HL-60 (cell line): Measurements from ENCODE around the gene C16orf74.

Experiments
- DNase-seq, 2 experiments: peaks; one replicate each; pipeline ENCODE4 v3.0.0-alpha.2; 2010 to 2020; ENCODE audit warnings: low read depth in 1 of 2, low spot score in 1 of 2
- H3K27ac ChIP-seq: fragments of 250-450 bp; sonication (Bioruptor Pico); replicated peaks from 2 replicates; pipeline ENCODE4 v1.5.1; 2020; ENCODE audit warnings: mild to moderate bottlenecking, moderate library complexity
- H3K27me3 ChIP-seq: fragments of 250-450 bp; sonication (Bioruptor Pico); 2 replicates; pipeline ENCODE4 v1.5.1; 2021; ENCODE audit warnings: mild to moderate bottlenecking, moderate library complexity; ENCODE audit not compliant: insufficient read depth, poor library complexity, severe bottlenecking
- H3K4me3 ChIP-seq: replicated peaks from 2 replicates; pipeline ENCODE4 v1.5.1; 2011; ENCODE audit warnings: mild to moderate bottlenecking, control low read depth, low read length; ENCODE audit not compliant: insufficient read depth
- GABPA ChIP-seq: IDR thresholded peaks from 2 replicates; pipeline ENCODE4 v1.6.1; 2012; ENCODE audit warnings: low read depth
- POLR2AphosphoS5 ChIP-seq: IDR thresholded peaks from 2 replicates; pipeline ENCODE4 v1.6.1; 2012; ENCODE audit warnings: low read depth
- SPI1 ChIP-seq: IDR thresholded peaks from 2 replicates; pipeline ENCODE4 v1.6.1; 2012; ENCODE audit warnings: low read depth, mild to moderate bottlenecking, borderline replicate concordance
- TF ChIP-seq, protein P1 (sequence below): IDR thresholded peaks from 2 replicates; pipeline ENCODE4 v1.6.1; 2012; ENCODE audit warnings: low read depth; ENCODE audit not compliant: insufficient replicate concordance
- TF ChIP-seq, protein P2 (sequence below): IDR thresholded peaks from one replicate; pipeline ENCODE4 v1.5.1; 2011; ENCODE audit warnings: low read length, control low read depth, inconsistent platforms; ENCODE audit not compliant: insufficient read depth

The C16orf74 gene

DNA sequence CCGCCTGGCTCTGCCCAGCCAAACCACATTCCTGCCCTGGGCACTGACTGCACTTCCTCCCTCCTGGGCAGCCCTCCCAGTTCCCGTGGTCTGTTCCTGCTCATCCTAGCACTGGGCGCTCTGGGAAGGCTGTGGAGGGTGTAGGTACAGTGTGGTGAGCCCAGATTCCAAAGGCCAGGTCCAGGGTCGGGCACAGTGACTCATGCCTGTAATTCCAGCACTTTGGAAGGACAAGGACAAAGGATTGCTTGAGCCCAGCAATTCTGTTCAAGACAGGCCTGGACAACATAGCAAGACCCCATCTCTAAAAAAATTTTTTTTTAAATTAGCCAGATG, 30.6 kb downstream of the C16orf74 start:
- no peak for DNase-seq
- H3K4me3 ChIP-seq = no peak overlapping the region
- H3K27ac ChIP-seq = no peak overlapping the region
- H3K27me3 ChIP-seq = no peaks in the 10 kb centered on the region
- TF ChIP-seq, protein P1, sequence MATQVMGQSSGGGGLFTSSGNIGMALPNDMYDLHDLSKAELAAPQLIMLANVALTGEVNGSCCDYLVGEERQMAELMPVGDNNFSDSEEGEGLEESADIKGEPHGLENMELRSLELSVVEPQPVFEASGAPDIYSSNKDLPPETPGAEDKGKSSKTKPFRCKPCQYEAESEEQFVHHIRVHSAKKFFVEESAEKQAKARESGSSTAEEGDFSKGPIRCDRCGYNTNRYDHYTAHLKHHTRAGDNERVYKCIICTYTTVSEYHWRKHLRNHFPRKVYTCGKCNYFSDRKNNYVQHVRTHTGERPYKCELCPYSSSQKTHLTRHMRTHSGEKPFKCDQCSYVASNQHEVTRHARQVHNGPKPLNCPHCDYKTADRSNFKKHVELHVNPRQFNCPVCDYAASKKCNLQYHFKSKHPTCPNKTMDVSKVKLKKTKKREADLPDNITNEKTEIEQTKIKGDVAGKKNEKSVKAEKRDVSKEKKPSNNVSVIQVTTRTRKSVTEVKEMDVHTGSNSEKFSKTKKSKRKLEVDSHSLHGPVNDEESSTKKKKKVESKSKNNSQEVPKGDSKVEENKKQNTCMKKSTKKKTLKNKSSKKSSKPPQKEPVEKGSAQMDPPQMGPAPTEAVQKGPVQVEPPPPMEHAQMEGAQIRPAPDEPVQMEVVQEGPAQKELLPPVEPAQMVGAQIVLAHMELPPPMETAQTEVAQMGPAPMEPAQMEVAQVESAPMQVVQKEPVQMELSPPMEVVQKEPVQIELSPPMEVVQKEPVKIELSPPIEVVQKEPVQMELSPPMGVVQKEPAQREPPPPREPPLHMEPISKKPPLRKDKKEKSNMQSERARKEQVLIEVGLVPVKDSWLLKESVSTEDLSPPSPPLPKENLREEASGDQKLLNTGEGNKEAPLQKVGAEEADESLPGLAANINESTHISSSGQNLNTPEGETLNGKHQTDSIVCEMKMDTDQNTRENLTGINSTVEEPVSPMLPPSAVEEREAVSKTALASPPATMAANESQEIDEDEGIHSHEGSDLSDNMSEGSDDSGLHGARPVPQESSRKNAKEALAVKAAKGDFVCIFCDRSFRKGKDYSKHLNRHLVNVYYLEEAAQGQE = no peak
- TF ChIP-seq, protein P2, sequence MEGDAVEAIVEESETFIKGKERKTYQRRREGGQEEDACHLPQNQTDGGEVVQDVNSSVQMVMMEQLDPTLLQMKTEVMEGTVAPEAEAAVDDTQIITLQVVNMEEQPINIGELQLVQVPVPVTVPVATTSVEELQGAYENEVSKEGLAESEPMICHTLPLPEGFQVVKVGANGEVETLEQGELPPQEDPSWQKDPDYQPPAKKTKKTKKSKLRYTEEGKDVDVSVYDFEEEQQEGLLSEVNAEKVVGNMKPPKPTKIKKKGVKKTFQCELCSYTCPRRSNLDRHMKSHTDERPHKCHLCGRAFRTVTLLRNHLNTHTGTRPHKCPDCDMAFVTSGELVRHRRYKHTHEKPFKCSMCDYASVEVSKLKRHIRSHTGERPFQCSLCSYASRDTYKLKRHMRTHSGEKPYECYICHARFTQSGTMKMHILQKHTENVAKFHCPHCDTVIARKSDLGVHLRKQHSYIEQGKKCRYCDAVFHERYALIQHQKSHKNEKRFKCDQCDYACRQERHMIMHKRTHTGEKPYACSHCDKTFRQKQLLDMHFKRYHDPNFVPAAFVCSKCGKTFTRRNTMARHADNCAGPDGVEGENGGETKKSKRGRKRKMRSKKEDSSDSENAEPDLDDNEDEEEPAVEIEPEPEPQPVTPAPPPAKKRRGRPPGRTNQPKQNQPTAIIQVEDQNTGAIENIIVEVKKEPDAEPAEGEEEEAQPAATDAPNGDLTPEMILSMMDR = no peak
- TF ChIP-seq POLR2AphosphoS5 (no peak), SPI1 (no peak), GABPA (no peak)

DNA sequence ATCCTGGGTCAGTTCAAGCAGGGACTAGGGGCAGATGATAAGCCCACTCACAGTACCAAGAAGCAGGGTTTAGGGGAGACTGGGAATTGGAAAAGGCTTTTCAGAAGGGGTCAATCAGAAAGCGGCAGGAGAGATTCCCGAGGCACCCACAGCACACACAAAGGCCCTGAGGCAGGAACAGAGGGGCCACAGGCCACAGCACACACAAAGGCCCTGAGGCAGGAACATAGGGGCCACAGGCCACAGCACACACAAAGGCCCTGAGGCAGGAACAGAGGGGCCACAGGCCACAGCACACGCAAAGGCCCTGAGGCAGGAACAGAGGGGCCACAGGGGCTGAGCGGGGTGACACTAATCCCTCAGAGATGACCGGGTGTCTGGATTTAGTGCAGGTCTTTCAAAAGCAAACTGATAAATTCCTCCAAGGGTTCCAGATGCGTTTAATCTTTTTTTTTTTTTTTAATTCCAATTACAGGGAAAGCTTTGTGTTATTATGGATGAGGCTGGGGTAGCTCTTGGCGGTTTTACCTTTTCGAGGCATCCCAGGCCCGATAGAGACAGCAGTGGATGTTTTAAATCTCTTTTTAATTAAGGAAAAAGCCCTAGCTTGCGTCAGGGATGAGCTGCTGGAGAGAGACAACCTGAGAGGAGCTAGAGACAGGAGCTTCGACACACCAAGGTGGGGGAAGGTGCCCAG, 31.1 kb downstream of the C16orf74 start:
- DNase-seq = no peak
- no peak for TF ChIP-seq SPI1
- no peak for TF ChIP-seq POLR2AphosphoS5
- TF ChIP-seq GABPA = no peak
- TF ChIP-seq, protein P2 = no peak
- TF ChIP-seq, protein P1 = no peak
- Histone ChIP-seq H3K4me3 (no peak overlapping the region), H3K27me3 (no peaks in the 10 kb centered on the region), H3K27ac (no peak overlapping the region)

DNA sequence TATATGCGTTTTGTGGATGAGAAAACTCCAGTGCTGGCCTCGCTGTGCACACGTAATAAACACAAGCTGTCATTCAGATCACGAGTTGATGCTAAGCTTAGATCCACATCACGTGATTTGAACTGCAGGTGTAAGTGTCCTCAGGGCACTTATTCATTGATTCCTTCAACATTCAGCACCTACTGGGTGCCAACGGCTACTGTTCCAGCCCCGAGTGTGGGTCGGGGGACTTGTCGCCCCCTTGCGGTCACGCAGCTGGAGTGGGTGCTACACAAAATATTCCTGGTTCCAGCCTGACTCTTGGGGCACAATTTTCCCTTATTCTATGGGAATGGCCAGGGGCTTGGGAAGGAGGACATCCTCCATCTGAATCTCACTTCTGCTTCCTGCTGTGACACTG, 32.2 kb downstream of the C16orf74 start:
- TF ChIP-seq SPI1 (no peak), GABPA (no peak), POLR2AphosphoS5 (no peak)
- TF ChIP-seq, protein P1 = no peak
- TF ChIP-seq, protein P2 = no peak
- no peak overlapping the region for H3K27ac ChIP-seq
- DNase-seq = no peak
- H3K27me3 ChIP-seq = no peaks in the 10 kb centered on the region
- no peak overlapping the region for H3K4me3 ChIP-seq
